Measurements from ENCODE around the gene RAB8B.

- no peak for TF ChIP-seq CTCF (IDR thresholded peaks at IDR 0.05)
- TF ChIP-seq EP300 (IDR thresholded peaks at IDR 0.05) = no peak
Observed at GRCh38 chr15:63226966-63227401, 37.6 kb downstream of the RAB8B start.

All from suprapubic skin (tissue), 3 donors.